Measurements from ENCODE around the gene B4GALT1.

DNA sequence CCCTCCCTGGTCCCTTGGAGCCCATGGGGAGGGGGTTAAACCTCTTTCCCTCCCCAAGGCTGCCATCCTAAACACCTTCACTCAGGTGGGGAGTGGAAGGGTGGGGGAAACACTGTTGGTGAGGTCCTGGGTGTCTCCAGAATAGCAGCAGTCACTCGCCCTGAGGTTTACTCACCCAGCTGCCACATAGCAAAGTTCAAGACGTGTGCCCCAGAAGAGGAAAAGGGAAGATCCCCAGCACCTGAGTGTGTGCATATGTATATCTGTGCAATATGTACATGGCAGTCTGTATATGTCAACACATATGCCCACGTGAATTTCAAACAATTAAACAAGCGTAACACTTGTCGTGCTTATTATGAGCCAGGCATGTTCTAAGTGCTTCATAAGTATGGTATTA, 59.4 kb downstream of the B4GALT1 start:
- TF ChIP-seq EZH2 (IDR thresholded peaks at IDR 0.05; ENCODE audit: insufficient read depth, poor library complexity, severe bottlenecking) (no peak), EZH2phosphoT487 (IDR thresholded peaks at IDR 0.05; ENCODE audit: insufficient read depth, low read depth) (no peak)
